Spleen (tissue), 7 donors: Measurements from ENCODE around the gene SLC66A1.

Experiments used
- CTCF ChIP-seq, 11 experiments: fragments of 200-600 bp in 7 of 11; fragments of 450-650 bp in 4 of 11; sonication (generic) in 4 of 11; IDR thresholded peaks in 8 of 11; conservative IDR thresholded peaks in 3 of 11; 1 replicate in 7 of 11; 2 replicates in 4 of 11; pipeline versions ENCODE4 v1.4.0 to v1.8.0; 2016 to 2021; ENCODE audit warnings: antibody characterized with exemption in 11 of 11, inconsistent platforms in 4 of 11, mild to moderate bottlenecking in 1 of 11
- POLR2A ChIP-seq, 3 donors: fragments of 450-650 bp; IDR thresholded peaks; one replicate each; pipeline ENCODE4 v1.5.1; 2017; ENCODE audit warnings: antibody characterized with exemption in 3 of 3, mild to moderate bottlenecking in 1 of 3
- POLR2AphosphoS5 ChIP-seq, 3 donors: sonication (generic); formaldehyde crosslinking; IDR thresholded peaks; one replicate each; pipeline ENCODE4 v1.5.1; 2017; ENCODE audit warnings: antibody characterized with exemption in 3 of 3
- donor health status: DM: no; HTN: no; CAD: no; lungs with moderate emphysema.
- donor health status: DM: no; HTN: no; CAD: no.
- donor health status: DM: no; HTN: no; CAD: no.

- TF ChIP-seq CTCF (IDR thresholded peaks at IDR 0.05 in 8 of 11, conservative IDR thresholded peaks at IDR 0.05 in 3 of 11) (no peak), POLR2A (IDR thresholded peaks at IDR 0.05) (no peak), POLR2AphosphoS5 (IDR thresholded peaks at IDR 0.05) (no peak)
Observed at GRCh38 chr1:19354531-19354981, 42.4 kb downstream of the SLC66A1 start.
